K562 (cell line): Measurements from ENCODE around the gene VSIG2. TPM values are rescaled to one million over a fixed set of nuclear protein-coding genes. Genes with fewer than 3 reads are reported as not detected.

Source experiments
- CEBPG ChIP-seq, 3 experiments: fragments of 200-800 bp in 1 of 3; sonication (Bioruptor generic) in 1 of 3; sonication (generic) in 1 of 3; formaldehyde crosslinking in 1 of 3; IDR thresholded peaks in 2 of 3; conservative IDR thresholded peaks in 1 of 3; 2 replicates each; pipeline versions ENCODE4 v1.6.1 to v1.8.0; 2016 to 2022; ENCODE audit warnings: missing compliant biosample characterization in 2 of 3, missing genetic modification characterization in 2 of 3, mild to moderate bottlenecking in 1 of 3, missing genetic modification reagents in 1 of 3
- EGR1 ChIP-seq: fragments of 450-650 bp; conservative IDR thresholded peaks from 2 replicates; pipeline ENCODE4 v1.6.1; 2017; ENCODE audit warnings: mild to moderate bottlenecking
- ETV5 ChIP-seq: sonication (generic); formaldehyde crosslinking; IDR thresholded peaks from 2 replicates; pipeline ENCODE4 v1.4.0; 2020; ENCODE audit warnings: low read depth, mild to moderate bottlenecking, missing genetic modification reagents
- ETV6 ChIP-seq, 3 experiments: fragments of 150-350 bp in 1 of 3; sonication (generic) in 1 of 3; formaldehyde crosslinking in 1 of 3; IDR thresholded peaks; 2 replicates each; pipeline versions ENCODE4 v1.6.1 to v1.8.0; 2014 to 2022; ENCODE audit warnings: borderline replicate concordance in 2 of 3, low read depth in 2 of 3, antibody characterized with exemption in 1 of 3, low read length in 1 of 3, mild to moderate bottlenecking in 1 of 3, missing genetic modification reagents in 1 of 3
- GABPA ChIP-seq: fragments of 200-800 bp; sonication (Bioruptor generic); conservative IDR thresholded peaks from 2 replicates; pipeline ENCODE4 v1.6.1; 2016; ENCODE audit warnings: low read depth, missing genetic modification characterization, missing compliant biosample characterization
- KLF1 ChIP-seq: fragments of 450-650 bp; IDR thresholded peaks from 2 replicates; pipeline ENCODE4 v1.6.1; 2016; ENCODE audit warnings: missing genetic modification characterization, missing compliant biosample characterization
- MCM7 ChIP-seq, 2 experiments: fragments of 450-650 bp; IDR thresholded peaks; 2 replicates each; pipeline ENCODE4 v1.6.1; 2016 to 2018
- MED1 ChIP-seq: sonication (generic); formaldehyde crosslinking; IDR thresholded peaks from 2 replicates; pipeline ENCODE4 v1.8.1; 2023; ENCODE audit warnings: missing genetic modification reagents, borderline replicate concordance
- NCOA6 ChIP-seq: fragments of 450-650 bp; IDR thresholded peaks from 2 replicates; pipeline ENCODE4 v1.6.1; 2017; ENCODE audit warnings: mild to moderate bottlenecking
- PML ChIP-seq: IDR thresholded peaks from 2 replicates; pipeline ENCODE4 v1.6.1; 2012; ENCODE audit warnings: low read length, inconsistent platforms
- POLR2AphosphoS2 ChIP-seq: IDR thresholded peaks from 2 replicates; pipeline ENCODE4 v1.6.1; 2012; ENCODE audit warnings: low read length, improper control_type of control experiment
- RBM34 ChIP-seq: fragments of 200-400 bp; formaldehyde crosslinking; IDR thresholded peaks from 2 replicates; pipeline ENCODE4 v1.6.1; 2018; ENCODE audit warnings: low read length, borderline replicate concordance; ENCODE audit not compliant: insufficient read depth
- RHOXF2B ChIP-seq: fragments of 250-450 bp; sonication (Bioruptor Pico); conservative IDR thresholded peaks from 2 replicates; pipeline ENCODE4 v1.5.1; 2021
- SAFB ChIP-seq: fragments of 200-400 bp; formaldehyde crosslinking; IDR thresholded peaks from 2 replicates; pipeline ENCODE4 v1.6.1; 2017; ENCODE audit warnings: low read depth, low read length, borderline replicate concordance
- SRSF1 ChIP-seq: fragments of 200-400 bp; formaldehyde crosslinking; IDR thresholded peaks from 2 replicates; pipeline ENCODE4 v1.6.1; 2017; ENCODE audit warnings: mild to moderate bottlenecking, low read depth, low read length, moderate library complexity
- TFAP4 ChIP-seq: sonication (generic); formaldehyde crosslinking; IDR thresholded peaks from 2 replicates; pipeline ENCODE4 v1.8.0; 2022; ENCODE audit warnings: missing genetic modification reagents, mild to moderate bottlenecking, moderate library complexity, borderline replicate concordance
- YY1 ChIP-seq, 3 experiments: IDR thresholded peaks; 2 replicates each; pipeline ENCODE4 v1.6.1; 2011; ENCODE audit warnings: low read length in 2 of 3, mild to moderate bottlenecking in 2 of 3, moderate library complexity in 2 of 3, borderline replicate concordance in 1 of 3, control low read depth in 1 of 3, low read depth in 1 of 3; ENCODE audit not compliant: insufficient read depth in 3 of 3, insufficient replicate concordance in 2 of 3, control insufficient read depth in 1 of 3, insufficient read length in 1 of 3; ENCODE audit errors: extremely low read depth in 1 of 3
- ZBTB7A ChIP-seq: IDR thresholded peaks from 2 replicates; pipeline ENCODE4 v1.6.1; 2011; ENCODE audit warnings: low read depth, mild to moderate bottlenecking, low read length, moderate library complexity, borderline replicate concordance; ENCODE audit not compliant: control insufficient read depth
- ZMIZ1 ChIP-seq, 2 experiments: fragments of 150-350 bp in 1 of 2; IDR thresholded peaks; 2 replicates each; pipeline ENCODE4 v1.6.1; 2012 to 2016; ENCODE audit warnings: low read depth in 2 of 2, low read length in 2 of 2, mild to moderate bottlenecking in 1 of 2, moderate library complexity in 1 of 2
- ZNF41 ChIP-seq: fragments of 250-450 bp; sonication (Bioruptor Pico); conservative IDR thresholded peaks from 2 replicates; pipeline ENCODE4 v1.4.0; 2020; ENCODE audit warnings: mild to moderate bottlenecking
- ZNF699 ChIP-seq: fragments of 250-450 bp; sonication (Bioruptor Pico); IDR thresholded peaks from 2 replicates; pipeline ENCODE4 v1.8.0; 2021; ENCODE audit warnings: mild to moderate bottlenecking, moderate library complexity; ENCODE audit not compliant: insufficient replicate concordance
- ZNF77 ChIP-seq: fragments of 250-450 bp; sonication (Bioruptor Pico); IDR thresholded peaks from 2 replicates; pipeline ENCODE4 v1.5.0; 2020
- polyA plus RNA-seq, 8 experiments: library from polyadenylated mRNA; depleted of rRNA in 4 of 8; stranded (reverse) in 5 of 8; unstranded in 3 of 8; fragments of >200 nt; fragmentation: Nextera tagmentation in 2 of 8; fragmentation: Illumina TruSeq in 1 of 8; extraction: Ambion mirVana in 2 of 8; extraction: Trizol in 1 of 8; gene quantifications; 2 replicates each; pipeline versions ENCODE4 v1.2.1 to v1.2.3, GENCODE V29; 2011 to 2014; ENCODE audit warnings: inconsistent platforms in 1 of 8, missing spikeins in 1 of 8
- total RNA-seq, 7 experiments: library from RNA; depleted of rRNA in 6 of 7; stranded (reverse); fragments of >200 nt in 6 of 7; fragmentation: Illumina TruSeq in 2 of 7; extraction: Trizol in 2 of 7; gene quantifications; 2 replicates each; pipeline versions ENCODE4 v1.2.1 to v1.2.3, GENCODE V29; 2011 to 2021; ENCODE audit warnings: low replicate concordance in 1 of 7

Gene VSIG2
- total and polyA plus RNA-seq, 9 of the 15 experiments (the other 6 are each of a cell fraction or from before 2014, with no cell fraction given) = not detected

GRCh38 chr11:124740277-124740882 is 11.7 kb downstream of the VSIG2 start (continued):
- TF ChIP-seq RBM34 (no peak), SAFB (peak; percentile 57; the same call in 1 of the 2 replicates), YY1 (IDR thresholded peaks at IDR 0.05; ENCODE audit: borderline replicate concordance in 1 of 3, control insufficient read depth in 1 of 3, extremely low read depth in 1 of 3, insufficient read depth in 3 of 3, insufficient read length in 1 of 3, insufficient replicate concordance in 2 of 3, low read depth in 1 of 3, low read length in 2 of 3) (no peak), PML (no peak), ZBTB7A (peak; percentile 31; the same call in 1 of the 2 replicates), ETV6 (IDR thresholded peaks at IDR 0.05; ENCODE audit: borderline replicate concordance in 1 of 2, low read depth in 2 of 2, low read length in 1 of 2) (no peak), ETV6 (CRISPR knock-in tag; IDR thresholded peaks at IDR 0.05; ENCODE audit: borderline replicate concordance) (no peak), POLR2AphosphoS2 (no peak), CEBPG (CRISPR knock-in tag; IDR thresholded peaks at IDR 0.05) (no peak), CEBPG (tag; conservative IDR thresholded peaks at IDR 0.05 in 1 of 2, IDR thresholded peaks at IDR 0.05 in 1 of 2) (no peak), EGR1 (peak; percentile 49), NCOA6 (peak; percentile 63), GABPA (tag) (no peak), ZNF77 (no peak), SRSF1 (no peak), ZNF41 (no peak), KLF1 (tag) (no peak), RHOXF2B (CRISPR knock-in tag) (no peak), ZNF699 (CRISPR knock-in tag) (no peak), ETV5 (CRISPR knock-in tag) (0 out of 2 replicates have a peak, but pooled peaks have one; percentile 19), MCM7 (IDR thresholded peaks at IDR 0.05) (no peak), MED1 (CRISPR knock-in tag) (no peak), ZMIZ1 (IDR thresholded peaks at IDR 0.05; ENCODE audit: low read depth in 2 of 2, low read length in 2 of 2) (no peak), TFAP4 (CRISPR knock-in tag) (no peak)
